Measurements from ENCODE around the gene DSG4. TPM values are rescaled to one million over a fixed set of nuclear protein-coding genes. Genes with fewer than 3 reads are reported as not detected.

Gene DSG4
- total RNA-seq, 2 donors from 2014 or later = 0.11 to 0.12 TPM

- intact Hi-C loops (cut with DNase I, micrococcal nuclease) = no loop called here
- ATAC-seq (no peak), DNase-seq (no peak)
Observed at GRCh38 chr18:31403409-31403808, 26.8 kb downstream of the DSG4 start.

GRCh38 chr18:31407649-31408048 is 31.1 kb downstream of the DSG4 start:
- ATAC-seq (no peak), DNase-seq (no peak)
- intact Hi-C loops (cut with DNase I, micrococcal nuclease) = no loop called here

GRCh38 chr18:31409276-31409675 is 32.7 kb downstream of the DSG4 start:
- no peak for ATAC-seq

GRCh38 chr18:31410716-31411483 is 34.3 kb downstream of the DSG4 start:
- ATAC-seq (no peak), DNase-seq (no peak)
- intact Hi-C loops (cut with DNase I, micrococcal nuclease) = no loop called here

More at GRCh38 chr18:31409276-31409675, 32.7 kb downstream of the DSG4 start:
- DNase-seq = no peak
- intact Hi-C loops (cut with DNase I, micrococcal nuclease) = no loop called here

- no peak for ATAC-seq
- intact Hi-C loops (cut with DNase I, micrococcal nuclease) = no loop called here
Observed at GRCh38 chr18:31413137-31413536, 36.6 kb downstream of the DSG4 start.

GRCh38 chr18:31417850-31418249 is 41.3 kb downstream of the DSG4 start:
- ATAC-seq (no peak), DNase-seq (no peak)
- intact Hi-C loops (cut with DNase I, micrococcal nuclease) = no loop called here

More at GRCh38 chr18:31413137-31413536, 36.6 kb downstream of the DSG4 start:
- DNase-seq = no peak

- DNase-seq (no peak), ATAC-seq (no peak)
- intact Hi-C loops (cut with DNase I, micrococcal nuclease) = no loop called here
Observed at GRCh38 chr18:31419457-31419932, 42.9 kb downstream of the DSG4 start.

GRCh38 chr18:31420032-31420431 is 43.5 kb downstream of the DSG4 start:
- no peak for DNase-seq
- ATAC-seq = no peak
- intact Hi-C loops (cut with DNase I, micrococcal nuclease) = no loop called here

- intact Hi-C loops (cut with DNase I, micrococcal nuclease) = no loop called here
- no peak for ATAC-seq
- no peak for DNase-seq
Observed at GRCh38 chr18:31420524-31420923, 43.9 kb downstream of the DSG4 start.

GRCh38 chr18:31424383-31424988 is 47.9 kb downstream of the DSG4 start:
- peak in 1 of 2 donors; percentile 62 for DNase-seq
- ATAC-seq = peak; percentile 79
- intact Hi-C loops (cut with DNase I, micrococcal nuclease) = no loop called here

GRCh38 chr18:31426021-31426420 is 49.4 kb downstream of the DSG4 start:
- ATAC-seq (no peak), DNase-seq (no peak)
- intact Hi-C loops (cut with DNase I, micrococcal nuclease) = no loop called here

GRCh38 chr18:31426871-31427406 is 50.4 kb downstream of the DSG4 start:
- ATAC-seq (no peak), DNase-seq (no peak)
- intact Hi-C loops (cut with DNase I, micrococcal nuclease) = no loop called here

- intact Hi-C loops (cut with DNase I, micrococcal nuclease) = no loop called here
- no peak for DNase-seq
- ATAC-seq = no peak
Observed at GRCh38 chr18:31428211-31428610, 51.6 kb downstream of the DSG4 start.

GRCh38 chr18:31429623-31430022 is 53.0 kb downstream of the DSG4 start:
- ATAC-seq (peak; percentile 99), DNase-seq (peak; percentile 62 to 70)
- intact Hi-C loops (cut with DNase I, micrococcal nuclease) = no loop called here

GRCh38 chr18:31430072-31430471 is 53.5 kb downstream of the DSG4 start:
- DNase-seq (no peak), ATAC-seq (peak; percentile 32)
- intact Hi-C loops (cut with DNase I, micrococcal nuclease) = no loop called here

- DNase-seq = no peak
- ATAC-seq = no peak
- intact Hi-C loops (cut with DNase I, micrococcal nuclease) = no loop called here
Observed at GRCh38 chr18:31430554-31430953, 54.0 kb downstream of the DSG4 start.

- intact Hi-C loops (cut with DNase I, micrococcal nuclease) = no loop called here
- ATAC-seq (no peak), DNase-seq (no peak)
Observed at GRCh38 chr18:31432316-31432715, 55.7 kb downstream of the DSG4 start.

GRCh38 chr18:31436825-31437224 is 60.2 kb downstream of the DSG4 start:
- no peak for ATAC-seq
- intact Hi-C loops (cut with DNase I, micrococcal nuclease) = no loop called here
- no peak for DNase-seq

GRCh38 chr18:31438402-31438801 is 61.8 kb downstream of the DSG4 start:
- ATAC-seq (no peak), DNase-seq (no peak)
- intact Hi-C loops (cut with DNase I, micrococcal nuclease) = no loop called here

- ATAC-seq = no peak
- no peak for DNase-seq
- intact Hi-C loops (cut with DNase I, micrococcal nuclease) = no loop called here
Observed at GRCh38 chr18:31439807-31440325, 63.3 kb downstream of the DSG4 start.
